ENCODE data around the gene PLD1.
A peak's percentile ranks its signal among the peaks of the same experiment; 100 is the strongest.

The PLD1 gene

GRCh38 chr3:171846597-171846996 lies 36.3 kb upstream of the PLD1 start:
- Histone ChIP-seq H3K36me3 (ENCODE audit: control insufficient read depth, insufficient read depth, low read length) (no peaks in the 10 kb centered on the region), H3K4me1 (ENCODE audit: control insufficient read depth, insufficient read depth, low read length) (no peaks in the 10 kb centered on the region), H3K27me3 (ENCODE audit: control insufficient read depth, insufficient read depth, low read length) (no peaks in the 10 kb centered on the region), H3K9me3 (ENCODE audit: control insufficient read depth, insufficient read depth, low read length) (no peaks in the 10 kb centered on the region), H3K9ac (ENCODE audit: low read depth, low read length) (no peak overlapping the region), H3K4me3 (ENCODE audit: low read depth, low read length) (no peak overlapping the region)

GRCh38 chr3:171845481-171846284 lies 35.4 kb upstream of the PLD1 start:
- no peaks in the 10 kb centered on the region for H3K36me3 ChIP-seq (ENCODE audit: control insufficient read depth, insufficient read depth, low read length)
- H3K4me1 ChIP-seq (ENCODE audit: control insufficient read depth, insufficient read depth, low read length), result no peaks in the 10 kb centered on the region
- no peak overlapping the region for H3K4me3 ChIP-seq (ENCODE audit: low read depth, low read length)
- no peak overlapping the region for H3K9ac ChIP-seq (ENCODE audit: low read depth, low read length)
- no peaks in the 10 kb centered on the region for H3K9me3 ChIP-seq (ENCODE audit: control insufficient read depth, insufficient read depth, low read length)
- no peaks in the 10 kb centered on the region for H3K27me3 ChIP-seq (ENCODE audit: control insufficient read depth, insufficient read depth, low read length)

GRCh38 chr3:171844873-171845272 lies 34.6 kb upstream of the PLD1 start:
- no peaks in the 10 kb centered on the region for H3K4me1 ChIP-seq (ENCODE audit: control insufficient read depth, insufficient read depth, low read length)
- H3K4me3 ChIP-seq (ENCODE audit: low read depth, low read length), result no peak overlapping the region
- H3K9me3 ChIP-seq (ENCODE audit: control insufficient read depth, insufficient read depth, low read length), result no peaks in the 10 kb centered on the region
- no peaks in the 10 kb centered on the region for H3K36me3 ChIP-seq (ENCODE audit: control insufficient read depth, insufficient read depth, low read length)
- no peak overlapping the region for H3K9ac ChIP-seq (ENCODE audit: low read depth, low read length)
- H3K27me3 ChIP-seq (ENCODE audit: control insufficient read depth, insufficient read depth, low read length), result no peaks in the 10 kb centered on the region

GRCh38 chr3:171842864-171843518 lies 32.7 kb upstream of the PLD1 start, which contains the start of gene TMEM212:
TMEM212 (plus strand) TSS chr3:171843349; CDS start chr3:171843384, 35 bp downstream.
- Histone ChIP-seq H3K9ac (ENCODE audit: low read depth, low read length) (no peak within 1 kb of the TSS), H3K27me3 (ENCODE audit: control insufficient read depth, insufficient read depth, low read length) (no peaks in the 10 kb centered on the region), H3K9me3 (ENCODE audit: control insufficient read depth, insufficient read depth, low read length) (no peaks in the 10 kb centered on the region), H3K4me3 (ENCODE audit: low read depth, low read length) (no peak within 1 kb of the TSS), H3K36me3 (ENCODE audit: control insufficient read depth, insufficient read depth, low read length) (no peaks in the 10 kb centered on the region), H3K4me1 (ENCODE audit: control insufficient read depth, insufficient read depth, low read length) (no peaks in the 10 kb centered on the region)

GRCh38 chr3:171841620-171842000 lies 31.3 kb upstream of the PLD1 start:
- Histone ChIP-seq H3K36me3 (ENCODE audit: control insufficient read depth, insufficient read depth, low read length) (no peaks in the 10 kb centered on the region), H3K9ac (ENCODE audit: low read depth, low read length) (no peak overlapping the region), H3K4me1 (ENCODE audit: control insufficient read depth, insufficient read depth, low read length) (no peaks in the 10 kb centered on the region), H3K4me3 (ENCODE audit: low read depth, low read length) (no peak overlapping the region), H3K9me3 (ENCODE audit: control insufficient read depth, insufficient read depth, low read length) (no peaks in the 10 kb centered on the region), H3K27me3 (ENCODE audit: control insufficient read depth, insufficient read depth, low read length) (no peaks in the 10 kb centered on the region)

GRCh38 chr3:171840811-171841619 lies 30.7 kb upstream of the PLD1 start:
- H3K27me3 ChIP-seq (ENCODE audit: control insufficient read depth, insufficient read depth, low read length), result no peaks in the 10 kb centered on the region
- no peak overlapping the region for H3K4me3 ChIP-seq (ENCODE audit: low read depth, low read length)
- peak overlapping the region; percentile 12 for H3K9ac ChIP-seq (ENCODE audit: low read depth, low read length)
- no peaks in the 10 kb centered on the region for H3K4me1 ChIP-seq (ENCODE audit: control insufficient read depth, insufficient read depth, low read length)
- H3K9me3 ChIP-seq (ENCODE audit: control insufficient read depth, insufficient read depth, low read length), result no peaks in the 10 kb centered on the region
- H3K36me3 ChIP-seq (ENCODE audit: control insufficient read depth, insufficient read depth, low read length), result no peaks in the 10 kb centered on the region

- no peaks in the 10 kb centered on the region for H3K36me3 ChIP-seq (ENCODE audit: control insufficient read depth, insufficient read depth, low read length)
- no peak overlapping the region for H3K9ac ChIP-seq (ENCODE audit: low read depth, low read length)
- no peaks in the 10 kb centered on the region for H3K4me1 ChIP-seq (ENCODE audit: control insufficient read depth, insufficient read depth, low read length)
These were observed 30.1 kb upstream of the PLD1 start for GRCh38 chr3:171840445-171840810.

GRCh38 chr3:171839270-171839669 lies 29.0 kb upstream of the PLD1 start:
- H3K4me3 ChIP-seq (ENCODE audit: low read depth, low read length), result no peak overlapping the region
- no peaks in the 10 kb centered on the region for H3K4me1 ChIP-seq (ENCODE audit: control insufficient read depth, insufficient read depth, low read length)
- H3K27me3 ChIP-seq (ENCODE audit: control insufficient read depth, insufficient read depth, low read length), result no peaks in the 10 kb centered on the region
- H3K36me3 ChIP-seq (ENCODE audit: control insufficient read depth, insufficient read depth, low read length), result no peaks in the 10 kb centered on the region
- no peak overlapping the region for H3K9ac ChIP-seq (ENCODE audit: low read depth, low read length)
- no peaks in the 10 kb centered on the region for H3K9me3 ChIP-seq (ENCODE audit: control insufficient read depth, insufficient read depth, low read length)

More at GRCh38 chr3:171840445-171840810, 30.1 kb upstream of the PLD1 start:
- Histone ChIP-seq H3K27me3 (ENCODE audit: control insufficient read depth, insufficient read depth, low read length) (no peaks in the 10 kb centered on the region), H3K4me3 (ENCODE audit: low read depth, low read length) (no peak overlapping the region), H3K9me3 (ENCODE audit: control insufficient read depth, insufficient read depth, low read length) (no peaks in the 10 kb centered on the region)

- Histone ChIP-seq H3K9ac (ENCODE audit: low read depth, low read length) (no peak overlapping the region), H3K4me1 (ENCODE audit: control insufficient read depth, insufficient read depth, low read length) (no peaks in the 10 kb centered on the region), H3K36me3 (ENCODE audit: control insufficient read depth, insufficient read depth, low read length) (no peaks in the 10 kb centered on the region), H3K9me3 (ENCODE audit: control insufficient read depth, insufficient read depth, low read length) (no peaks in the 10 kb centered on the region), H3K4me3 (ENCODE audit: low read depth, low read length) (no peak overlapping the region), H3K27me3 (ENCODE audit: control insufficient read depth, insufficient read depth, low read length) (no peaks in the 10 kb centered on the region)
These were observed 28.0 kb upstream of the PLD1 start for GRCh38 chr3:171838218-171838720.

- Histone ChIP-seq H3K4me1 (ENCODE audit: control insufficient read depth, insufficient read depth, low read length) (no peaks in the 10 kb centered on the region), H3K9ac (ENCODE audit: low read depth, low read length) (no peak overlapping the region)
These were observed 27.4 kb upstream of the PLD1 start for GRCh38 chr3:171837698-171838097.

GRCh38 chr3:171836855-171837254 lies 26.6 kb upstream of the PLD1 start:
- Histone ChIP-seq H3K9ac (ENCODE audit: low read depth, low read length) (no peak overlapping the region), H3K27me3 (ENCODE audit: control insufficient read depth, insufficient read depth, low read length) (no peaks in the 10 kb centered on the region), H3K4me1 (ENCODE audit: control insufficient read depth, insufficient read depth, low read length) (no peaks in the 10 kb centered on the region), H3K4me3 (ENCODE audit: low read depth, low read length) (no peak overlapping the region), H3K36me3 (ENCODE audit: control insufficient read depth, insufficient read depth, low read length) (no peaks in the 10 kb centered on the region), H3K9me3 (ENCODE audit: control insufficient read depth, insufficient read depth, low read length) (no peaks in the 10 kb centered on the region)

More at GRCh38 chr3:171837698-171838097, 27.4 kb upstream of the PLD1 start:
- Histone ChIP-seq H3K9me3 (ENCODE audit: control insufficient read depth, insufficient read depth, low read length) (no peaks in the 10 kb centered on the region), H3K36me3 (ENCODE audit: control insufficient read depth, insufficient read depth, low read length) (no peaks in the 10 kb centered on the region), H3K27me3 (ENCODE audit: control insufficient read depth, insufficient read depth, low read length) (no peaks in the 10 kb centered on the region), H3K4me3 (ENCODE audit: low read depth, low read length) (no peak overlapping the region)
